CD8-positive, alpha-beta memory T cell (primary cell): ENCODE results near the gene KCNMA1. TPM values are rescaled to one million over a fixed set of nuclear protein-coding genes. Genes with fewer than 3 reads are reported as not detected.

Source experiments
- CTCF ChIA-PET: fragments of 350-600 bp; sonication (Branson Sonifier 250); formaldehyde crosslinking; loops from one replicate; lab custom pipeline; 2021; ENCODE audit warnings: antibody characterized with exemption; lab: Charles Lee
- POLR2A ChIA-PET: fragments of 350-600 bp; sonication (Branson Sonifier 250); formaldehyde crosslinking; loops from one replicate; lab custom pipeline; 2021; ENCODE audit warnings: antibody characterized with exemption; lab: Charles Lee
- DNase-seq, 5 donors: peaks; one replicate each; pipeline versions ENCODE4 v3.0.0 to v3.0.0-alpha.2; 2020 to 2022; ENCODE audit warnings: mixed read lengths in 1 of 5
- H3K27ac ChIP-seq: one replicate; pipeline ENCODE4 v1.7.0; 2013; ENCODE audit warnings: low read depth, mild to moderate bottlenecking, low read length, moderate library complexity
- H3K27me3 ChIP-seq: 2 replicates; pipeline ENCODE4 v1.7.0; 2013; ENCODE audit warnings: low read length, mild to moderate bottlenecking; ENCODE audit not compliant: insufficient read depth, poor library complexity, severe bottlenecking
- H3K36me3 ChIP-seq: 2 replicates; pipeline ENCODE4 v1.7.0; 2013; ENCODE audit warnings: mild to moderate bottlenecking, low read length, moderate library complexity; ENCODE audit not compliant: insufficient read depth
- H3K4me1 ChIP-seq: 2 replicates; pipeline ENCODE4 v1.7.0; 2013; ENCODE audit warnings: mild to moderate bottlenecking, low read length, moderate library complexity; ENCODE audit not compliant: insufficient read depth
- H3K4me3 ChIP-seq: 2 replicates; pipeline ENCODE4 v1.7.0; 2013; ENCODE audit warnings: mild to moderate bottlenecking, low read length
- H3K9me3 ChIP-seq: 2 replicates; pipeline ENCODE4 v1.7.0; 2013; ENCODE audit warnings: mild to moderate bottlenecking, low read length
- H3K27ac Mint-ChIP-seq, 8 donors: one replicate each; pipeline ENCODE4 v1.8.0; 2020 to 2021; ENCODE audit warnings: mixed read lengths in 8 of 8, mild to moderate bottlenecking in 6 of 8, inconsistent platforms in 3 of 8, moderate library complexity in 3 of 8
- H3K27me3 Mint-ChIP-seq, 2 donors: one replicate each; pipeline ENCODE4 v1.8.0; 2020 to 2021; ENCODE audit warnings: mixed read lengths in 2 of 2, mild to moderate bottlenecking in 1 of 2, moderate library complexity in 1 of 2
- H3K36me3 Mint-ChIP-seq, 3 donors: one replicate each; pipeline ENCODE4 v1.8.0; 2020 to 2021; ENCODE audit warnings: mixed read lengths in 3 of 3, inconsistent platforms in 1 of 3, mild to moderate bottlenecking in 1 of 3
- H3K4me1 Mint-ChIP-seq, 3 donors: one replicate each; pipeline ENCODE4 v1.8.0; 2020 to 2021; ENCODE audit warnings: mixed read lengths in 3 of 3, inconsistent platforms in 1 of 3, mild to moderate bottlenecking in 1 of 3
- H3K4me3 Mint-ChIP-seq, 7 donors: one replicate each; pipeline ENCODE4 v1.8.0; 2020 to 2021; ENCODE audit warnings: mixed read lengths in 7 of 7, mild to moderate bottlenecking in 6 of 7, moderate library complexity in 4 of 7, inconsistent platforms in 2 of 7
- H3K9me3 Mint-ChIP-seq, 5 donors: one replicate each; pipeline ENCODE4 v1.8.0; 2020 to 2022; ENCODE audit warnings: mixed read lengths in 5 of 5, mild to moderate bottlenecking in 3 of 5, moderate library complexity in 2 of 5, inconsistent platforms in 1 of 5
- polyA plus RNA-seq: library from polyadenylated mRNA; unstranded; fragments of 300-500 nt; fragmentation: Illumina TruSeq; gene quantifications from one replicate; pipeline ENCODE4 v1.2.3, GENCODE V29; 2021
- total RNA-seq, 2 experiments: library from RNA; stranded (reverse); gene quantifications; one replicate each; pipeline ENCODE4 v1.2.3, GENCODE V29; 2021

The KCNMA1 gene
- total and polyA plus RNA-seq, 3 experiments from 2014 or later = 0.20 to 0.31 TPM; not detected in 1

DNA sequence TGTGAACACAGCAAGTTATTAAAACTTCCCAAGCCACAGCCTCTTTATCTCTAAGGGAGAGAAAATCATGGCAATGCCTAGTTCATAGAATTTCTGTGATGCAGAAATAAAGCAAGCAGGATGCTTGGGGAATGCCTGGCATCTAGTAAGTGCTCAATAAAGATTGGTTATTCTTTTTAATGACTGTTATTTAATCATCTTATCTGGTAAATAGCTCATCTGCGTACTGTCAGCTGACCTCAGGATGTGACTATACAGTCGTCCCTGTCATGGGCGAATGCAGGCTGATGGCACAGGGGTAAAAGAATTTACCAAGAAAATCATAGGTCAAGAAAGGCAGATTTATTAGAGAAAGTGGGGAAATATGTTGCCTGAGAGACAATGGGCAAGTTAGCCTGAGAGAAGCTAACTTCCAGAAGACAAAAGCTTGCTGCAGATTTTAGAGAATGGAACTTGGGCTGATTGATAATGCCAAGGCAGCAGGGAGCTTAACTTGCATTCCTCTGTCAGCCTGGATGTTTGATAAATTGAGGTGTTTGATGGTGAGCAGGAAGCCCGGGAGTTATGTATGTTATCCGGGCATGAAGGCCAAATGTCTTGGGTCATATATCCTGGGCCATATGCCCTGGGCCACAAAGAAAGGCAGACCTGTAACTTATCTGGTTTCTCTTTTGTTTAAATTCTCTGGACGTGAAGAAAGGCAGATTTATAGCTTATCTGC lies 126.0 kb downstream of the KCNMA1 start:
- ChIA-PET CTCF (no interaction called here), POLR2A (no interaction called here)
- Mint-ChIP-seq H3K9me3 (peaks cover 0 to 2% (median 0%) of the 10 kb centered on the region in 5 donors), H3K27ac (peak overlapping the region in 1 of 8 donors; percentile 77), H3K4me1 (no peaks in the 10 kb centered on the region), H3K4me3 (no peak overlapping the region), H3K36me3 (no peaks in the 10 kb centered on the region), H3K27me3 (peaks cover 5 to 38% of the 10 kb centered on the region in 2 donors)
- no peak overlapping the region for H3K4me3 ChIP-seq
- H3K27ac ChIP-seq = no peak overlapping the region
- H3K27me3 ChIP-seq = no peaks in the 10 kb centered on the region
- H3K4me1 ChIP-seq = no peaks in the 10 kb centered on the region
- no peaks in the 10 kb centered on the region for H3K36me3 ChIP-seq
- no peaks in the 10 kb centered on the region for H3K9me3 ChIP-seq
- no peak for DNase-seq

DNA sequence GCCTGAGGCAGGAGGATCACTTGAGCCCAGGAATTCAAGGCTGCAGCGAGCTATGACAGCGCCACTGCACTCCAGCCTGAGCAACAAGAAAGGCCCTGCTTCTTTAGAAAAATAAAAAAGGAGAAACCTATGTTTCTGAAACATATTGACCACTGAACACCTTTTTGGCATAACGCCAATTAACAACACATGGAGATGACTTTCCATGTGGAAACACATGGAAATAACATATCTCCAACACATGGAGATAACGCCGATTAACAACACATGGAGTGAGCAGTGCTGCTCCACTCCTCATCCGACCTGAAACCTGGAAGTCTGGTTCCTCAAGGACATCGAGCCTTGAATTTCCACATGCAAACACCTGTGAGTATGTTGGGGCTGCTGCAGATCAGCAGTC lies 126.9 kb downstream of the KCNMA1 start:
- Histone ChIP-seq H3K27ac (no peak overlapping the region), H3K4me3 (no peak overlapping the region), H3K4me1 (no peaks in the 10 kb centered on the region), H3K36me3 (no peaks in the 10 kb centered on the region), H3K27me3 (no peaks in the 10 kb centered on the region), H3K9me3 (no peaks in the 10 kb centered on the region)
- Mint-ChIP-seq H3K36me3 (no peaks in the 10 kb centered on the region), H3K9me3 (peaks cover 0 to 2% (median 0%) of the 10 kb centered on the region in 5 donors), H3K27ac (no peak overlapping the region), H3K27me3 (peaks cover 4 to 35% of the 10 kb centered on the region in 2 donors), H3K4me3 (no peak overlapping the region), H3K4me1 (no peaks in the 10 kb centered on the region)
- no peak for DNase-seq
- ChIA-PET CTCF (no interaction called here), POLR2A (no interaction called here)

- DNase-seq = no peak
- no peaks in the 10 kb centered on the region for H3K4me1 ChIP-seq
- H3K36me3 ChIP-seq = no peaks in the 10 kb centered on the region
- H3K27ac ChIP-seq = no peak overlapping the region
- Mint-ChIP-seq H3K9me3 (peaks cover 0 to 2% (median 0%) of the 10 kb centered on the region in 5 donors), H3K27ac (no peak overlapping the region), H3K36me3 (no peaks in the 10 kb centered on the region), H3K4me3 (no peak overlapping the region), H3K4me1 (no peaks in the 10 kb centered on the region), H3K27me3 (peaks cover 4 to 32% of the 10 kb centered on the region in 2 donors)
- H3K9me3 ChIP-seq = no peaks in the 10 kb centered on the region
- CTCF ChIA-PET = no interaction called here
- POLR2A ChIA-PET = no interaction called here
- no peaks in the 10 kb centered on the region for H3K27me3 ChIP-seq
- no peak overlapping the region for H3K4me3 ChIP-seq
Measured at GRCh38 chr10:77510294-77510693, 127.3 kb downstream of the KCNMA1 start.

- Mint-ChIP-seq H3K4me1 (no peaks in the 10 kb centered on the region), H3K27ac (no peak overlapping the region), H3K9me3 (peaks cover 0 to 2% (median 0%) of the 10 kb centered on the region in 5 donors), H3K36me3 (no peaks in the 10 kb centered on the region), H3K4me3 (no peak overlapping the region), H3K27me3 (peaks cover 3 to 32% of the 10 kb centered on the region in 2 donors)
- CTCF ChIA-PET = no interaction called here
- Histone ChIP-seq H3K9me3 (no peaks in the 10 kb centered on the region), H3K36me3 (no peaks in the 10 kb centered on the region), H3K4me1 (no peaks in the 10 kb centered on the region), H3K27me3 (no peaks in the 10 kb centered on the region), H3K4me3 (no peak overlapping the region), H3K27ac (no peak overlapping the region)
- DNase-seq = no peak
- POLR2A ChIA-PET = no interaction called here
Measured at GRCh38 chr10:77509391-77509790, 128.2 kb downstream of the KCNMA1 start.

DNA sequence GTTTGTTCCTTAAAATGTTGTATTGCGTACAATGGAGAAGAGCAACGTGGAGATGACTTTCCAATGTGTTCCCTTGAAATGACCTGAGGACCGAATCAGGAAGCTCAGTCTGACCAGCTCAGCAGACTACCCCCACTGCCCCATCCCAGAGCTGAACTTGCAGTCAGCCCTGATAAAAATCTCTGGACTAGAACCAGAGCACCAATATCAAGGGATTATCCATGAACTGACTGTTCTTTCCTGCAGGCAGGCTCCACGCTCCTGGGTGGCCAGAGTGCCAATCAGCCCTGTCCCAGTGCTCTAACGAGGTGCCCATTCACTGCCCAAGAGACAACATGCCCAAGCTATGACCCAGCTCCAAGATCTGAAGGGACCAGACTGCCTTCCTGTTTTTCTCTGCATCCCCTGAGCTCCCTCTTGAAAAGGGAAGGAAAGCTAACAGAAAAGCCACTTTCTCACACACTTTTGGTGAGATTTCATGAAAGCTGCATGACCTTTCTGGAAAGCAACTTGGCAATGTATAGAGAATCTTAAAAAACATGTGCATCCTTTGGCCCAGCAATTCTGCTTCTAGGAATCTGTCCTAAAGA lies 130.2 kb downstream of the KCNMA1 start:
- H3K27ac ChIP-seq = no peak overlapping the region
- no peak overlapping the region for H3K4me3 Mint-ChIP-seq
- H3K27ac Mint-ChIP-seq = no peak overlapping the region
- no peaks in the 10 kb centered on the region for H3K36me3 ChIP-seq
- no peaks in the 10 kb centered on the region for H3K4me1 Mint-ChIP-seq
- H3K9me3 ChIP-seq = no peaks in the 10 kb centered on the region
- ChIA-PET POLR2A (no interaction called here), CTCF (interaction anchor here (0.7 kb wide), 1 partner anchor 48 kb away, joined by 3 read pairs; no protein-coding TSS in a partner anchor)
- H3K4me3 ChIP-seq = no peak overlapping the region
- no peak for DNase-seq
- peaks cover 6 to 28% of the 10 kb centered on the region in 2 donors for H3K27me3 Mint-ChIP-seq
- no peaks in the 10 kb centered on the region for H3K4me1 ChIP-seq
- H3K9me3 Mint-ChIP-seq = peaks cover 0 to 2% (median 0%) of the 10 kb centered on the region in 5 donors
- H3K27me3 ChIP-seq = no peaks in the 10 kb centered on the region
- H3K36me3 Mint-ChIP-seq = no peaks in the 10 kb centered on the region

DNA sequence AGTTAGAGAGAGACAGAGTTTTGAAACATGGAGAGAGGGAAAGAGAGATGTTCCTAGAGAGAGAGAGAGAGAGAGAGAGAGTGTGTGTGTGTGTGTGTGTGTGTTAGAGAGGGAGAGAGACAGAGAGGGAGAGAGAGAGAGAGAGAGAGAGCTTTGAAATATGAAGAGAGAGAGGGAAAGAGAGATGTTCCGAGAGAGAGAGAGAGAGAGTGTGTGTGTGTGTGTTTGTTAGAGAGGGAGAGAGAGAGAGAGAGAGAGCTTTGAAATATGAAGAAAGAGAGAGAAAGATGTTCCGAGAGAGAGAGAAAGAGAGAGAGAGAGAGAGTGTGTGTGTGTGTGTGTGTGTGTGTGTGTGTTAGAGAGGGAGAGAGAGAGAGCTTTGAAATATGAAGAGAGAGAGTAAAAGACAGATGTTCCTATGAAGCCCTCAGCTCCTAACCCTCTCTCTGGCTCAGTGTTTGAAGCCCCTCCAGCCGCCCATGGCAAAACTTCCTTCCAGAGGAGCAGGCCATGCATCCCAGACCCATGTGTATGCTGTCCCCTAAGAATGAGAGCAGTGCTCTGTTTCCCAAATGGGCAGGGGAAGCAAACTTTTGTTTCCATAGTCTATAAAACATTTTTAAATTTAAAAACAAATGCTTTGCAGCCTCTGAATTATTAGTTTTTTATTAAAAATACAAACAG lies 130.9 kb downstream of the KCNMA1 start:
- no peaks in the 10 kb centered on the region for H3K4me1 Mint-ChIP-seq

DNA sequence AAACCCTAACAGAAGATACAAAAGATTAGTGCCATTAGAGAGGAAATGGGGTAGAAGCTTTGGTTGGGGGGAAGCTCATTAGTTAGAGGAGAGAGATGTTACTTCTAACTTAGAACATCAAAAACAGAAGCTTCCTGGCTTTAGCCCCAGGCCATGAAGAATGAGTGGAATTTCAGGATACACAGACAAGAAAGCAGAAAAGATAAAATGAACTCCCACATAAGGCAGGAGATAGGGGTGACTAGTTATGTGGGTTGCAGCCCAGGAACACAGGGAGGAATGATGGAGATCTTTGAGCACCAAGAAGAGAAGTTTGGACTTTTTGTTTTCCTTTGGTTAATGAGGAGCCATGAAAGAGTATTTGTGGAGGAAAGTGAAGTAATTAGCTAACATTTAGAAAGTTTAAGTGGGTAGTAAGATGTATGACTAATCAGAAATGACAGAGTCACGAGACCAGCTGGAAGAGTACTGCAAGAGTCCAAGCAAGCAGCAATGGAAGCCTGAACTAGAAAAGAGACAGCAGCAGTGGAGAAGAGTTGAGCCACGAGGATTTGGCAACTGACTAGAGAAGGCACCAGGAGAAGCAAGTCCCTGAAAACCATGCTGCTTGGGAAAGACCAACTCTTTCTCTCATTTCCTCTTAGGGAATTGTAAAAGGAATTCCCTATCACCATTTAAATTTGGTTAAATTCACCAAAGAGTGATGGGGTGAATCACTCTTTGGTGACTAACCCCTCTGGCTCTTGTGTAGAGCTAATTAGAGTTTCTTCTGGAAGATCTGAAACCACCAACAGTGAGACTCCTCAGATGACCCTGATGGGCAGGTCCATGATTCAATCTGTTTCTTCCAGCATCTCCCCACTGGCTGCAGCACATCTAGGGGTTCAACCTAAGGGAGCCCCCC lies 131.9 kb downstream of the KCNMA1 start:
- H3K4me1 Mint-ChIP-seq = no peaks in the 10 kb centered on the region
- no peak overlapping the region for H3K27ac ChIP-seq
- H3K4me3 Mint-ChIP-seq = no peak overlapping the region
- peaks cover 10 to 19% of the 10 kb centered on the region in 2 donors for H3K27me3 Mint-ChIP-seq
- POLR2A ChIA-PET = no interaction called here
- no peak for DNase-seq
- H3K4me3 ChIP-seq = no peak overlapping the region
- CTCF ChIA-PET = no interaction called here
- H3K4me1 ChIP-seq = no peaks in the 10 kb centered on the region
- H3K9me3 Mint-ChIP-seq = no peaks in the 10 kb centered on the region
- H3K36me3 ChIP-seq = no peaks in the 10 kb centered on the region
- no peaks in the 10 kb centered on the region for H3K36me3 Mint-ChIP-seq
- no peak overlapping the region for H3K27ac Mint-ChIP-seq
- no peaks in the 10 kb centered on the region for H3K27me3 ChIP-seq
- H3K9me3 ChIP-seq = no peaks in the 10 kb centered on the region

More for the DNA sequence above, 130.9 kb downstream of the KCNMA1 start:
- H3K27ac ChIP-seq = no peak overlapping the region
- H3K36me3 ChIP-seq = no peaks in the 10 kb centered on the region
- POLR2A ChIA-PET = no interaction called here
- H3K4me3 ChIP-seq = no peak overlapping the region
- Mint-ChIP-seq H3K27ac (no peak overlapping the region), H3K36me3 (no peaks in the 10 kb centered on the region), H3K4me3 (no peak overlapping the region), H3K27me3 (peaks cover 11 to 22% of the 10 kb centered on the region in 2 donors), H3K9me3 (peaks cover 0 to 2% (median 0%) of the 10 kb centered on the region in 5 donors)
- DNase-seq = no peak
- no peaks in the 10 kb centered on the region for H3K27me3 ChIP-seq
- H3K9me3 ChIP-seq = no peaks in the 10 kb centered on the region
- CTCF ChIA-PET = no interaction called here
- H3K4me1 ChIP-seq = no peaks in the 10 kb centered on the region
